H1 (cell line): ENCODE results near the gene NUP85. TPM values are rescaled to one million over a fixed set of nuclear protein-coding genes. Genes with fewer than 3 reads are reported as not detected.

Source experiments
- CTCF ChIA-PET: fragments of 300-600 bp; sonication (Branson Sonifier 250); formaldehyde crosslinking; loops from one replicate; lab custom pipeline; 2021; ENCODE audit not compliant: partially characterized antibody; lab: Charles Lee
- POLR2A ChIA-PET: fragments of 300-600 bp; sonication (Branson Sonifier 250); formaldehyde crosslinking; loops from one replicate; lab custom pipeline; 2021; ENCODE audit warnings: inconsistent platforms; ENCODE audit not compliant: partially characterized antibody; lab: Charles Lee
- DNase-seq, 2 experiments: peaks; one replicate each; pipeline versions ENCODE4 v3.0.0 to v3.0.0-alpha.2; 2010 to 2022; ENCODE audit warnings: low spot score in 2 of 2, low read depth in 1 of 2, mixed read lengths in 1 of 2
- FAIRE-seq: peaks from 2 replicates; lab custom pipeline; 2011; peaks lifted over from hg19 to GRCh38; lab: Jason Lieb, UNC
- H2AFZ ChIP-seq: 2 replicates; pipeline ENCODE4 v1.8.1; 2012; ENCODE audit warnings: low read length, inconsistent platforms
- H2AK5ac ChIP-seq: 2 replicates; pipeline ENCODE4 v1.6.1; 2013; ENCODE audit warnings: low read depth, low read length
- H2BK120ac ChIP-seq: replicated peaks from 2 replicates; pipeline ENCODE3; 2013; ENCODE audit warnings: low read depth, low read length, inconsistent platforms
- H2BK12ac ChIP-seq: 2 replicates; pipeline ENCODE4 v1.6.1; 2013; ENCODE audit warnings: low read depth, low read length
- H2BK15ac ChIP-seq: 2 replicates; pipeline ENCODE4 v1.6.1; 2013; ENCODE audit warnings: low read length
- H2BK20ac ChIP-seq: 2 replicates; pipeline ENCODE4 v1.6.1; 2013; ENCODE audit warnings: low read length
- H2BK5ac ChIP-seq: 2 replicates; pipeline ENCODE4 v1.6.1; 2013; ENCODE audit warnings: low read depth, low read length
- H3K14ac ChIP-seq: 2 replicates; pipeline ENCODE4 v1.6.1; 2013; ENCODE audit warnings: inconsistent platforms; ENCODE audit not compliant: insufficient read length
- H3K18ac ChIP-seq: 2 replicates; pipeline ENCODE4 v1.6.1; 2013; ENCODE audit warnings: low read length; ENCODE audit errors: extremely low read depth
- H3K23ac ChIP-seq: 2 replicates; pipeline ENCODE4 v1.6.1; 2013; ENCODE audit warnings: inconsistent platforms; ENCODE audit not compliant: insufficient read length
- H3K23me2 ChIP-seq: 2 replicates; pipeline ENCODE4 v1.6.1; 2013; ENCODE audit warnings: low read depth, low read length
- H3K27ac ChIP-seq: 2 replicates; pipeline ENCODE4 v1.6.1; 2011; ENCODE audit warnings: low read depth, low read length, inconsistent platforms
- H3K27me3 ChIP-seq, 4 experiments: replicated peaks in 1 of 4; 1 replicate in 1 of 4; 2 replicates in 3 of 4; pipeline versions ENCODE4 v1.6.1 to v1.8.1; 2011 to 2013; ENCODE audit warnings: low read length in 3 of 4, mild to moderate bottlenecking in 3 of 4, inconsistent platforms in 2 of 4, mixed read lengths in 2 of 4, moderate library complexity in 1 of 4; ENCODE audit not compliant: control insufficient read depth in 3 of 4, insufficient read depth in 3 of 4; ENCODE audit errors: extremely low read depth in 1 of 4
- H3K36me3 ChIP-seq, 4 experiments: 2 replicates each; pipeline versions ENCODE4 v1.6.1 to v1.8.1; 2011 to 2013; ENCODE audit warnings: mild to moderate bottlenecking in 4 of 4, low read length in 3 of 4, moderate library complexity in 2 of 4, control low read depth in 1 of 4, inconsistent platforms in 1 of 4; ENCODE audit not compliant: insufficient read depth in 4 of 4, control insufficient read depth in 2 of 4
- H3K4ac ChIP-seq: replicated peaks from 2 replicates; pipeline ENCODE3; 2013; ENCODE audit warnings: low read length, low read depth, mixed read lengths, inconsistent platforms; ENCODE audit not compliant: insufficient read length
- H3K4me1 ChIP-seq, 4 experiments: replicated peaks in 1 of 4; 1 replicate in 1 of 4; 2 replicates in 3 of 4; pipeline versions ENCODE4 v1.6.1 to v1.8.1; 2011 to 2013; ENCODE audit warnings: low read length in 3 of 4, inconsistent platforms in 2 of 4, mixed read lengths in 1 of 4; ENCODE audit not compliant: insufficient read depth in 4 of 4, control insufficient read depth in 3 of 4
- H3K4me2 ChIP-seq, 2 experiments: 2 replicates each; pipeline versions ENCODE4 v1.6.1 to v1.8.1; 2011 to 2013; ENCODE audit warnings: low read depth in 2 of 2, low read length in 2 of 2, control low read depth in 1 of 2, inconsistent platforms in 1 of 2, mild to moderate bottlenecking in 1 of 2; ENCODE audit not compliant: insufficient read depth in 1 of 2
- H3K4me3 ChIP-seq, 4 experiments: fragments of 200-600, 300-600 bp in 1 of 4; sonication (generic), shearing (Covaris generic), sonication (Bioruptor Twin) in 1 of 4; 2 replicates each; pipeline versions ENCODE4 v1.5.1 to v1.8.1; 2011 to 2016; ENCODE audit warnings: low read length in 4 of 4, low read depth in 3 of 4, control low read depth in 2 of 4, inconsistent platforms in 2 of 4, mild to moderate bottlenecking in 2 of 4, mixed read lengths in 1 of 4, moderate library complexity in 1 of 4; ENCODE audit not compliant: insufficient read depth in 2 of 4; ENCODE audit errors: extremely low read depth in 1 of 4
- H3K56ac ChIP-seq: replicated peaks from 2 replicates; pipeline ENCODE3; 2013; ENCODE audit warnings: low read depth, mild to moderate bottlenecking, mixed read lengths, low read length, inconsistent platforms; ENCODE audit not compliant: insufficient read length
- H3K79me1 ChIP-seq: 2 replicates; pipeline ENCODE4 v1.6.1; 2013; ENCODE audit warnings: low read depth, low read length, control low read depth
- H3K79me2 ChIP-seq, 2 experiments: 2 replicates each; pipeline versions ENCODE4 v1.6.1 to v1.8.1; 2012 to 2013; ENCODE audit warnings: low read length in 2 of 2, mild to moderate bottlenecking in 2 of 2, inconsistent platforms in 1 of 2; ENCODE audit not compliant: insufficient read depth in 2 of 2, control insufficient read depth in 1 of 2
- H3K9ac ChIP-seq, 4 experiments: replicated peaks in 1 of 4; 1 replicate in 1 of 4; 2 replicates in 3 of 4; pipeline versions ENCODE4 v1.6.1 to v1.8.1; 2011 to 2013; ENCODE audit warnings: low read depth in 3 of 4, low read length in 3 of 4, control low read depth in 2 of 4, mild to moderate bottlenecking in 2 of 4, moderate library complexity in 2 of 4, inconsistent platforms in 1 of 4; ENCODE audit errors: extremely low read depth in 1 of 4
- H3K9me3 ChIP-seq, 2 experiments: 2 replicates each; pipeline versions ENCODE4 v1.6.1 to v1.8.1; 2012 to 2013; ENCODE audit warnings: mild to moderate bottlenecking in 2 of 2, moderate library complexity in 2 of 2, control low read depth in 1 of 2, inconsistent platforms in 1 of 2, low read depth in 1 of 2, low read length in 1 of 2, mixed read lengths in 1 of 2; ENCODE audit not compliant: insufficient read depth in 2 of 2
- H4K20me1 ChIP-seq, 2 experiments: replicated peaks in 1 of 2; 2 replicates each; pipeline versions ENCODE3 to v1.8.1; 2011 to 2013; ENCODE audit warnings: inconsistent platforms in 2 of 2, low read length in 2 of 2, mild to moderate bottlenecking in 1 of 2; ENCODE audit not compliant: insufficient read depth in 2 of 2, control insufficient read depth in 1 of 2
- H4K5ac ChIP-seq: 2 replicates; pipeline ENCODE4 v1.6.1; 2013; ENCODE audit warnings: low read length, low read depth, mixed read lengths, inconsistent platforms; ENCODE audit not compliant: insufficient read length
- H4K8ac ChIP-seq: 2 replicates; pipeline ENCODE4 v1.8.0; 2013; ENCODE audit warnings: mild to moderate bottlenecking, moderate library complexity, low read length, inconsistent platforms; ENCODE audit not compliant: insufficient read depth; ENCODE audit errors: extremely low read depth
- H4K91ac ChIP-seq: replicated peaks from 2 replicates; pipeline ENCODE3; 2013; ENCODE audit warnings: low read length, mixed read lengths, inconsistent platforms; ENCODE audit not compliant: insufficient read length
- ASH2L ChIP-seq: fragments of 200-600, 300-600 bp; sonication (generic); IDR thresholded peaks from one replicate; pipeline ENCODE4 v1.7.1; 2017; ENCODE audit warnings: low read length
- CBX5 ChIP-seq: fragments of 300-800, 300-1000 bp; sonication (generic); IDR thresholded peaks from 2 replicates; pipeline ENCODE4 v1.7.1; 2016; ENCODE audit warnings: antibody characterized with exemption, low read length, low read depth
- CHD2 ChIP-seq: IDR thresholded peaks from 2 replicates; pipeline ENCODE4 v1.6.1; 2012; ENCODE audit warnings: low read length, improper control_type of control experiment
- EGR1 ChIP-seq: IDR thresholded peaks from 2 replicates; pipeline ENCODE4 v1.6.1; 2011; ENCODE audit warnings: low read depth, low read length, borderline replicate concordance
- EZH2 ChIP-seq: fragments of 200-600 bp; sonication (generic); IDR thresholded peaks from 2 replicates; pipeline ENCODE4 v1.7.1; 2012; ENCODE audit warnings: low read depth, mild to moderate bottlenecking, moderate library complexity, low read length, inconsistent platforms; ENCODE audit not compliant: severe bottlenecking
- FOSL1 ChIP-seq: IDR thresholded peaks from 2 replicates; pipeline ENCODE4 v1.6.1; 2011; ENCODE audit warnings: mild to moderate bottlenecking, low read depth, low read length, moderate library complexity; ENCODE audit not compliant: insufficient read depth
- POLR2AphosphoS5 ChIP-seq: IDR thresholded peaks from 2 replicates; pipeline ENCODE4 v1.6.1; 2011; ENCODE audit warnings: low read depth, low read length
- RAD21 ChIP-seq, 2 experiments: IDR thresholded peaks in 1 of 2; conservative IDR thresholded peaks in 1 of 2; 2 replicates each; pipeline ENCODE4 v1.6.1; 2011; ENCODE audit warnings: low read depth in 2 of 2, low read length in 2 of 2, improper control_type of control experiment in 1 of 2, inconsistent platforms in 1 of 2, mild to moderate bottlenecking in 1 of 2, moderate library complexity in 1 of 2
- RBBP5 ChIP-seq: IDR thresholded peaks from 2 replicates; pipeline ENCODE4 v1.7.1; 2012; ENCODE audit warnings: low read depth, mild to moderate bottlenecking, inconsistent platforms, low read length, moderate library complexity, borderline replicate concordance
- SIN3A ChIP-seq, 2 experiments: IDR thresholded peaks in 1 of 2; conservative IDR thresholded peaks in 1 of 2; 2 replicates each; pipeline ENCODE4 v1.6.1; 2011 to 2012; ENCODE audit warnings: low read length in 2 of 2, improper control_type of control experiment in 1 of 2, low read depth in 1 of 2, mild to moderate bottlenecking in 1 of 2
- WGBS, 2 experiments: shearing (Covaris generic) in 1 of 2; methylation state at CpG; one replicate each; pipeline versions ENCODE4 v1.1.6 to v1.1.7; 2013 to 2015; ENCODE audit warnings: low lambda C conversion rate in 2 of 2, mixed read lengths in 2 of 2, inconsistent platforms in 1 of 2, low coverage in 1 of 2, missing lambda C conversion rate in 1 of 2; ENCODE audit not compliant: insufficient replicate concordance in 2 of 2, insufficient coverage in 1 of 2, insufficient read length in 1 of 2; ENCODE audit errors: extremely low coverage in 1 of 2, missing lambda C conversion rate in 1 of 2; 5-methylcytosine and 5-hydroxymethylcytosine counted together
- polyA plus RNA-seq, 7 experiments: library from polyadenylated mRNA; depleted of rRNA in 3 of 7; stranded (reverse) in 5 of 7; unstranded in 2 of 7; fragments of >200 nt in 5 of 7; fragments of 200-250 nt in 2 of 7; gene quantifications; 1 replicate in 5 of 7; 2 replicates in 1 of 7; 4 replicates in 1 of 7; pipeline versions ENCODE4 v1.2.1 to v1.2.3, GENCODE V29; 2011 to 2013; ENCODE audit warnings: missing spikeins in 2 of 7, mixed read lengths in 2 of 7
- total RNA-seq: library from RNA; stranded (reverse); fragmentation: NEBNext Ultra II Directional; extraction: Animal tissue kit (Norgen Biotek cat#: 25700); gene quantifications from 2 replicates; pipeline ENCODE4 v1.2.1, GENCODE V29; 2021

The NUP85 gene
- total and polyA plus RNA-seq, 2 of the 8 experiments (the other 6 are each of a cell fraction or from before 2014, with no cell fraction given): 98.5 to 154 TPM

- H2BK12ac ChIP-seq: no peak overlapping the region
- H3K14ac ChIP-seq: no peak overlapping the region
- peaks cover 9 to 12% of the 10 kb centered on the region in 2 experiments for H4K20me1 ChIP-seq
- no peak overlapping the region for H2BK120ac ChIP-seq
- H2BK5ac ChIP-seq: no peak overlapping the region
- no peak overlapping the region for H4K91ac ChIP-seq
- H3K4ac ChIP-seq: no peak overlapping the region
- 96% methylated on average over 22 of the region's 22 CpGs; no CpG with 5 or more reads in 1 of the 2 experiments for WGBS, 2 experiments
- H3K36me3 ChIP-seq: peaks cover 21 to 54% (median 45%) of the 10 kb centered on the region in 4 experiments
- H3K79me2 ChIP-seq: peaks cover 0 to 8% of the 10 kb centered on the region in 2 experiments; a peak in 1 of 4 replicates
- no peak overlapping the region for H2AFZ ChIP-seq
- POLR2A ChIA-PET: interaction anchor here (0.6 to 6.3 kb wide), 4 partner anchors 17 to 71 kb away, joined by 3 to 53 read pairs (median 10); partner anchors contain the start of genes GGA3, MIF4GD and MRPS7
- no peak for DNase-seq
- TF ChIP-seq EGR1 (no peak), FOSL1 (no peak), RAD21 (IDR thresholded peaks at IDR 0.05 in 1 of 2, conservative IDR thresholded peaks at IDR 0.05 in 1 of 2; ENCODE audit: low read depth in 2 of 2, low read length in 2 of 2) (no peak), SIN3A (conservative IDR thresholded peaks at IDR 0.05 in 1 of 2, IDR thresholded peaks at IDR 0.05 in 1 of 2; ENCODE audit: low read depth in 1 of 2, low read length in 2 of 2) (no peak), RBBP5 (no peak), CHD2 (no peak), ASH2L (no peak), CBX5 (no peak), POLR2AphosphoS5 (no peak), EZH2 (no peak)
- H3K4me3 ChIP-seq: no peak overlapping the region
- H2BK20ac ChIP-seq: no peak overlapping the region
- no peak overlapping the region for H2BK15ac ChIP-seq
- CTCF ChIA-PET: interaction anchor here (0.6 to 16.5 kb wide), 10 partner anchors 7 to 1461 kb away, joined by 3 to 369 read pairs (median 3); partner anchors contain the start of genes GGA3, MIF4GD and MRPS7
- H4K5ac ChIP-seq: no peak overlapping the region
- H2AK5ac ChIP-seq: no peak overlapping the region
- H3K9me3 ChIP-seq: no peaks in the 10 kb centered on the region
- no peak overlapping the region for H3K9ac ChIP-seq
- H3K27me3 ChIP-seq: no peaks in the 10 kb centered on the region
- no peaks in the 10 kb centered on the region for H3K23me2 ChIP-seq
- H3K4me2 ChIP-seq: no peak overlapping the region
- no peak overlapping the region for H3K23ac ChIP-seq
- no peak overlapping the region for H3K27ac ChIP-seq
- peaks cover 0 to 4% (median 0%) of the 10 kb centered on the region in 4 experiments; a peak in 3 of 7 replicates for H3K4me1 ChIP-seq
- FAIRE-seq: no peak
- H3K56ac ChIP-seq: no peak overlapping the region
- no peaks in the 10 kb centered on the region for H3K79me1 ChIP-seq
- no peak overlapping the region for H3K18ac ChIP-seq
- no peak overlapping the region for H4K8ac ChIP-seq
Observed at GRCh38 chr17:75244133-75244866, 38.8 kb downstream of the NUP85 start.
